ENCODE results near the gene GPR62. TPM values are rescaled to one million over a fixed set of nuclear protein-coding genes. Genes with fewer than 3 reads are reported as not detected.

GPR62 gene
- total RNA-seq, 2 experiments from 2014 or later = not detected

GRCh38 chr3:51997935-51998596 is 42.9 kb downstream of the GPR62 start:
- H4K20me1 ChIP-seq (ENCODE audit: insufficient read depth, low read length) = peaks cover 6% of the 10 kb centered on the region; the same call in 1 of the 2 replicates
- H3K4me2 ChIP-seq (ENCODE audit: low read length) = no peak overlapping the region
- intact Hi-C loops (cut with micrococcal nuclease; ENCODE audit: unreplicated experiment) = no loop called here
- no TSS peak for BruUV-seq (replicated peaks)
- no peak for DNase-seq (ENCODE audit: low spot score)
- H3K27ac ChIP-seq (ENCODE audit: low read depth, low read length, poor library complexity, severe bottlenecking) = no peak overlapping the region
- no peak overlapping the region for H3K4me3 ChIP-seq (ENCODE audit: low read depth, low read length, poor library complexity, severe bottlenecking)
- H3K9me3 ChIP-seq (ENCODE audit: low read length) = no peaks in the 10 kb centered on the region
- no peak for TF ChIP-seq EZH2phosphoT487 (IDR thresholded peaks at IDR 0.05; ENCODE audit: borderline replicate concordance, low read depth, low read length)
- H3K9me2 ChIP-seq (ENCODE audit: insufficient read depth, low read length) = no peaks in the 10 kb centered on the region
- peaks cover 25% of the 10 kb centered on the region for H3K36me3 ChIP-seq (ENCODE audit: insufficient read depth, low read length)
- POLR2A ChIA-PET = interaction anchor here (0.5 kb wide), 1 partner anchor 304 kb away, joined by 5 read pairs; no protein-coding TSS in a partner anchor
- no peak overlapping the region for H2AFZ ChIP-seq (ENCODE audit: low read length)
- peaks cover 20% of the 10 kb centered on the region for H3K4me1 ChIP-seq (ENCODE audit: insufficient read depth, low read length, poor library complexity, severe bottlenecking)
- CTCF ChIA-PET (ENCODE audit: unreplicated experiment) = no interaction called here
- H3K79me2 ChIP-seq (ENCODE audit: insufficient read depth, low read depth, low read length) = peaks cover 24% of the 10 kb centered on the region

- CTCF ChIA-PET (ENCODE audit: unreplicated experiment) = no interaction called here
- H4K20me1 ChIP-seq (ENCODE audit: insufficient read depth, low read length) = peaks cover 6% of the 10 kb centered on the region; the same call in 1 of the 2 replicates
- H3K9me2 ChIP-seq (ENCODE audit: insufficient read depth, low read length) = no peaks in the 10 kb centered on the region
- POLR2A ChIA-PET = interaction anchor here (0.7 kb wide), 2 partner anchors 118 to 160 kb away, joined by 3 read pairs; no protein-coding TSS in a partner anchor
- intact Hi-C loops (cut with micrococcal nuclease; ENCODE audit: unreplicated experiment) = no loop called here
- H3K36me3 ChIP-seq (ENCODE audit: insufficient read depth, low read length) = peaks cover 18% of the 10 kb centered on the region
- TF ChIP-seq CTCF (conservative IDR thresholded peaks at IDR 0.05; ENCODE audit: low read length) (no peak), EZH2phosphoT487 (IDR thresholded peaks at IDR 0.05; ENCODE audit: borderline replicate concordance, low read depth, low read length) (no peak)
- DNase-seq (ENCODE audit: low spot score) = no peak
- no peak overlapping the region for H3K4me3 ChIP-seq (ENCODE audit: low read depth, low read length, poor library complexity, severe bottlenecking)
- BruUV-seq (replicated peaks) = no TSS peak
- H3K27ac ChIP-seq (ENCODE audit: low read depth, low read length, poor library complexity, severe bottlenecking) = no peak overlapping the region
- no peak overlapping the region for H3K4me2 ChIP-seq (ENCODE audit: low read length)
- no peak overlapping the region for H2AFZ ChIP-seq (ENCODE audit: low read length)
- H3K4me1 ChIP-seq (ENCODE audit: insufficient read depth, low read length, poor library complexity, severe bottlenecking) = peaks cover 20% of the 10 kb centered on the region
- peaks cover 20% of the 10 kb centered on the region for H3K79me2 ChIP-seq (ENCODE audit: insufficient read depth, low read depth, low read length)
- no peaks in the 10 kb centered on the region for H3K9me3 ChIP-seq (ENCODE audit: low read length)
These were observed 43.6 kb downstream of the GPR62 start for GRCh38 chr3:51998774-51999173.

GRCh38 chr3:51999846-52000245 is 44.7 kb downstream of the GPR62 start:
- Histone ChIP-seq H3K4me3 (ENCODE audit: low read depth, low read length, poor library complexity, severe bottlenecking) (no peak overlapping the region), H3K27ac (ENCODE audit: low read depth, low read length, poor library complexity, severe bottlenecking) (no peak overlapping the region), H4K20me1 (ENCODE audit: insufficient read depth, low read length) (no peaks in the 10 kb centered on the region), H3K4me1 (ENCODE audit: insufficient read depth, low read length, poor library complexity, severe bottlenecking) (peaks cover 9% of the 10 kb centered on the region), H3K79me2 (ENCODE audit: insufficient read depth, low read depth, low read length) (peaks cover 9% of the 10 kb centered on the region), H2AFZ (ENCODE audit: low read length) (no peak overlapping the region), H3K36me3 (ENCODE audit: insufficient read depth, low read length) (peaks cover 7% of the 10 kb centered on the region), H3K9me2 (ENCODE audit: insufficient read depth, low read length) (no peaks in the 10 kb centered on the region), H3K9me3 (ENCODE audit: low read length) (no peaks in the 10 kb centered on the region), H3K4me2 (ENCODE audit: low read length) (no peak overlapping the region)
- intact Hi-C loops (cut with micrococcal nuclease; ENCODE audit: unreplicated experiment) = loop anchor here (2.0 to 5.0 kb wide), 2 partner anchors 339 to 447 kb away; partner anchors contain the start of gene SEMA3G
- ChIA-PET POLR2A (no interaction called here), CTCF (ENCODE audit: unreplicated experiment) (no interaction called here)
- no TSS peak for BruUV-seq (replicated peaks)
- no peak for DNase-seq (ENCODE audit: low spot score)
- no peak for TF ChIP-seq CTCF (conservative IDR thresholded peaks at IDR 0.05; ENCODE audit: low read length)
- TF ChIP-seq EZH2phosphoT487 (IDR thresholded peaks at IDR 0.05; ENCODE audit: borderline replicate concordance, low read depth, low read length) = no peak

Data from OCI-LY7 (cell line).